SK-N-MC (cell line): ENCODE data around the gene ELOVL6.

ENCODE experiments used
- EZH2 ChIP-seq: fragments of 200-600 bp; sonication (generic); IDR thresholded peaks from one replicate; pipeline ENCODE4 v1.6.1; 2017; ENCODE audit warnings: antibody characterized with exemption
- FOXP2 ChIP-seq: optimal IDR thresholded peaks from 2 replicates; pipeline ENCODE3; 2011; ENCODE audit warnings: mild to moderate bottlenecking, moderate library complexity; ENCODE audit not compliant: insufficient read depth; ENCODE audit errors: extremely low read length, control extremely low read depth
- POLR2AphosphoS5 ChIP-seq: IDR thresholded peaks from 2 replicates; pipeline ENCODE4 v1.6.1; 2012; ENCODE audit warnings: mild to moderate bottlenecking, low read depth, low read length, borderline replicate concordance

- no peak for TF ChIP-seq POLR2AphosphoS5
- TF ChIP-seq EZH2, result no peak
- no peak for TF ChIP-seq FOXP2
Measured at GRCh38 chr4:110025718-110026117, 172.7 kb downstream of the ELOVL6 start.
